Heart left ventricle (tissue), 16 donors: ENCODE data around the gene CALCA. TPM values are rescaled to one million over a fixed set of nuclear protein-coding genes. Genes with fewer than 3 reads are reported as not detected.

Experiments used
- ATAC-seq, 4 donors: fragments of 200-7000 bp; cut with Tn5 transposase; one replicate each; pipeline ENCODE4 v1.9.1; 2020 to 2022; ENCODE audit warnings: moderate library complexity in 4 of 4, mild to moderate bottlenecking in 3 of 4, moderate number of reproducible peaks in 1 of 4
- DNase-seq, 5 donors: peaks; one replicate each; pipeline ENCODE4 v3.0.0-alpha.2; 2020
- H3K27ac ChIP-seq, 12 donors: fragments of 200-600 bp; sonication (generic) in 4 of 12; one replicate each; pipeline versions ENCODE4 v1.5.0 to v1.8.0; 2016 to 2022; ENCODE audit warnings: mild to moderate bottlenecking in 2 of 12
- H3K27me3 ChIP-seq, 9 donors: fragments of 200-600 bp; sonication (generic) in 2 of 9; one replicate each; pipeline versions ENCODE4 v1.5.1 to v1.8.0; 2016 to 2022; ENCODE audit warnings: mild to moderate bottlenecking in 3 of 9
- H3K36me3 ChIP-seq, 9 donors: fragments of 200-600 bp; sonication (generic) in 2 of 9; one replicate each; pipeline versions ENCODE4 v1.5.0 to v1.8.0; 2018 to 2022; ENCODE audit warnings: mild to moderate bottlenecking in 2 of 9
- H3K4me1 ChIP-seq, 12 donors: fragments of 200-600 bp; sonication (generic) in 4 of 12; one replicate each; pipeline versions ENCODE4 v1.5.0 to v1.8.0; 2016 to 2022; ENCODE audit warnings: mild to moderate bottlenecking in 3 of 12
- H3K4me3 ChIP-seq, 12 donors: fragments of 200-600 bp; sonication (generic) in 4 of 12; one replicate each; pipeline versions ENCODE4 v1.5.0 to v1.8.0; 2017 to 2022; ENCODE audit warnings: mild to moderate bottlenecking in 9 of 12, moderate library complexity in 4 of 12
- H3K9me3 ChIP-seq, 12 donors: fragments of 200-600 bp; sonication (generic) in 4 of 12; one replicate each; pipeline versions ENCODE4 v1.5.0 to v1.8.0; 2016 to 2022; ENCODE audit warnings: mild to moderate bottlenecking in 1 of 12
- CTCF ChIP-seq, 12 donors: fragments of 200-600 bp; sonication (generic) in 4 of 12; IDR thresholded peaks; one replicate each; pipeline versions ENCODE4 v1.5.0 to v1.8.0; 2018 to 2022; ENCODE audit warnings: antibody characterized with exemption in 12 of 12, mild to moderate bottlenecking in 5 of 12
- POLR2A ChIP-seq, 2 donors: fragments of 450-650 bp; IDR thresholded peaks; one replicate each; pipeline ENCODE4 v1.6.1; 2017; ENCODE audit warnings: antibody characterized with exemption in 2 of 2, mild to moderate bottlenecking in 2 of 2, moderate library complexity in 2 of 2
- WGBS, 4 donors: extraction: QIAGEN DNeasy Blood & Tissue Kit in 2 of 4; methylation state at CpG; one replicate each; pipeline versions ENCODE4 v1.1.5 to v1.1.7; 2013 to 2018; 5-methylcytosine and 5-hydroxymethylcytosine counted together
- intact Hi-C, 10 donors: fragments of 100-400 bp; cut with DNase I; formaldehyde crosslinking; loops; one replicate each; pipeline versions ENCODE4 v1.11.1 to v1.14.2; 2022
- polyA plus RNA-seq, 2 donors: library from polyadenylated mRNA; stranded (reverse); fragments of 200-250 nt; gene quantifications; one replicate each; pipeline ENCODE4 v1.2.3, GENCODE V29; 2013
- total RNA-seq, 9 donors: library from RNA; depleted of rRNA in 2 of 9; stranded (reverse); fragments of >200 nt in 2 of 9; fragmentation: NEBNext Ultra II Directional in 3 of 9; extraction: Animal tissue kit (Norgen Biotek cat#: 25700) in 3 of 9; gene quantifications; one replicate each; pipeline versions ENCODE4 v1.1.0 to v1.2.4, GENCODE V29; 2016 to 2023
- donor health status: ischemic (EF 13 %, LVEDD 7.1; RV severe dilation, severe dysfunction).
- donor health status: healthy with polysubstance abuse.
- donor health status: DM: no; HTN: yes; CAD: no.
- donor health status: DM: no; HTN: no; CAD: no.
- donor health status: ischemic (EF 25% LVEDD 6.9; RV normal size, moderate dysfunction).
- donor health status: ischemic (EF 25% LVEDD 5.7; RV mildly dilated, moderate dysfunction).
- donor health status: healthy.
- donor health status: DM: yes; HTN: yes; CAD: no.
- donor health status: ischemic (EF 35%, LVEDD 5.7; RV mildly dilated, moderate dysfunction).
- donor health status: nonischemic (EF 11% LVEDD 7.7; RV severe dilation, severe dysfunction).
- donor health status: DM: yes; HTN: yes; CAD: no.
- donor health status: PGD.
- donor health status: ischemic (EF 29% LVEDD 5.4; RV normal size, mild dysfunction).
- donor health status: nonischemic (EF 23%, LVEDD 6.1; RV moderate dilation, normal function).

The CALCA gene
- total and polyA plus RNA-seq, 11 donors, result 0.28 to 4.7 (median 2.5) TPM; not detected in 7

- intact Hi-C loops, result no loop called here
- H3K4me3 ChIP-seq, result no peak overlapping the region
- TF ChIP-seq CTCF (IDR thresholded peaks at IDR 0.05) (no peak), POLR2A (IDR thresholded peaks at IDR 0.05) (no peak)
- DNase-seq (no peak), ATAC-seq (no peak)
- H3K27ac ChIP-seq, result no peak overlapping the region
- peaks cover 0 to 5% (median 0%) of the 10 kb centered on the region in 9 donors for H3K27me3 ChIP-seq
- H3K4me1 ChIP-seq, result no peaks in the 10 kb centered on the region
- H3K9me3 ChIP-seq, result peaks cover 0 to 12% (median 0%) of the 10 kb centered on the region in 12 donors
- no peaks in the 10 kb centered on the region for H3K36me3 ChIP-seq
Measured at GRCh38 chr11:14932447-14932846, 39.7 kb downstream of the CALCA start.

GRCh38 chr11:14930369-14930768 lies 41.8 kb downstream of the CALCA start:
- Histone ChIP-seq H3K4me1 (no peaks in the 10 kb centered on the region), H3K36me3 (no peaks in the 10 kb centered on the region), H3K9me3 (peaks cover 0 to 12% (median 0%) of the 10 kb centered on the region in 12 donors), H3K27me3 (peaks cover 0 to 5% (median 0%) of the 10 kb centered on the region in 9 donors), H3K27ac (no peak overlapping the region), H3K4me3 (no peak overlapping the region)
- intact Hi-C loops, result no loop called here
- DNase-seq (no peak), ATAC-seq (no peak)
- TF ChIP-seq POLR2A (IDR thresholded peaks at IDR 0.05), result no peak
- TF ChIP-seq CTCF (IDR thresholded peaks at IDR 0.05), result no peak
- 27 to 37% (median 30%) methylated on average over 2 of the region's 2 CpGs for WGBS, 4 donors

- ATAC-seq (no peak), DNase-seq (no peak)
- no peaks in the 10 kb centered on the region for H3K36me3 ChIP-seq
- TF ChIP-seq POLR2A (IDR thresholded peaks at IDR 0.05), result no peak
- TF ChIP-seq CTCF (IDR thresholded peaks at IDR 0.05), result no peak
- intact Hi-C loops, result loop anchor here in 1 of 10 donors (5.0 kb wide), 1 partner anchor 145 kb away; the partner anchor contains the start of gene CALCB
- peaks cover 0 to 12% (median 0%) of the 10 kb centered on the region in 12 donors for H3K9me3 ChIP-seq
- H3K27ac ChIP-seq, result no peak overlapping the region
- no peaks in the 10 kb centered on the region for H3K4me1 ChIP-seq
- H3K27me3 ChIP-seq, result peaks cover 0 to 8% (median 0%) of the 10 kb centered on the region in 9 donors
- H3K4me3 ChIP-seq, result no peak overlapping the region
Measured at GRCh38 chr11:14927146-14927545, 45.0 kb downstream of the CALCA start.

GRCh38 chr11:14924318-14924717 lies 47.8 kb downstream of the CALCA start:
- H3K27me3 ChIP-seq, result peaks cover 0 to 4% (median 0%) of the 10 kb centered on the region in 9 donors
- no peaks in the 10 kb centered on the region for H3K4me1 ChIP-seq
- TF ChIP-seq CTCF (IDR thresholded peaks at IDR 0.05) (no peak), POLR2A (IDR thresholded peaks at IDR 0.05) (no peak)
- intact Hi-C loops, result no loop called here
- DNase-seq (no peak), ATAC-seq (no peak)
- WGBS, 4 donors, result 86 to 90% (median 88%) methylated on average over 3 of the region's 3 CpGs
- peaks cover 0 to 12% (median 0%) of the 10 kb centered on the region in 12 donors for H3K9me3 ChIP-seq
- no peak overlapping the region for H3K27ac ChIP-seq
- no peaks in the 10 kb centered on the region for H3K36me3 ChIP-seq
- no peak overlapping the region for H3K4me3 ChIP-seq

Other genes starting within 250 kb of the CALCA start
- 10 to 100 TPM in 2 of 9 donors, 1 to 10 TPM in 7; 4.4 to 12.3 (median 7.5) TPM for gene CYP2R1, start 80.1 kb downstream of the CALCA start, total RNA-seq
- 10 to 100 TPM; 12.3 to 13.7 TPM for gene CYP2R1, start 80.1 kb downstream of the CALCA start, polyA plus RNA-seq
- gene CALCB, start 101.2 kb upstream of the CALCA start, total RNA-seq, result 1 to 10 TPM in 1 of 9 donors, under 1 TPM in 5, not detected in 3; 0.11 to 1.3 (median 0.37) TPM
- under 1 TPM in 1 of 2 donors, not detected in 1; 0.36 TPM for gene CALCB, start 101.2 kb upstream of the CALCA start, polyA plus RNA-seq
- gene INSC, start 142.6 kb upstream of the CALCA start, total RNA-seq, result 1 to 10 TPM in 1 of 9 donors, under 1 TPM in 7, not detected in 1; 0.19 to 1.5 (median 0.35) TPM
- gene INSC, start 142.6 kb upstream of the CALCA start, polyA plus RNA-seq, result 1 to 10 TPM in 1 of 2 donors, under 1 TPM in 1; 0.42 to 1.1 TPM